Activated B cell treated with CpG ODN at 0.5 μM for 24 hours (primary cell): Measurements from ENCODE around the gene SH2D7. TPM values are rescaled to one million over a fixed set of nuclear protein-coding genes. Genes with fewer than 3 reads are reported as not detected.

Source experiments
- ATAC-seq: fragments of 200-7000 bp; cut with Tn5 transposase; one replicate; pipeline ENCODE4 v1.10.0; 2021; ENCODE audit warnings: low read depth, mild to moderate bottlenecking, moderate library complexity
- CTCF ChIA-PET: fragments of 350-600 bp; sonication (Branson Sonifier 250); formaldehyde crosslinking; loops from one replicate; lab custom pipeline; 2021; ENCODE audit warnings: antibody characterized with exemption; lab: Charles Lee
- POLR2A ChIA-PET: fragments of 350-600 bp; sonication (Branson Sonifier 250); formaldehyde crosslinking; loops from one replicate; lab custom pipeline; 2021; ENCODE audit warnings: antibody characterized with exemption; lab: Charles Lee
- DNase-seq: peaks from one replicate; pipeline ENCODE4 v3.0.0; 2022
- H3K27ac Mint-ChIP-seq: one replicate; pipeline ENCODE4 v1.8.0; 2020; ENCODE audit warnings: mixed read lengths
- H3K27me3 Mint-ChIP-seq: one replicate; pipeline ENCODE4 v1.8.0; 2021; ENCODE audit warnings: mixed read lengths
- H3K36me3 Mint-ChIP-seq: one replicate; pipeline ENCODE4 v1.8.0; 2021; ENCODE audit warnings: low read depth, mixed read lengths
- H3K4me1 Mint-ChIP-seq: one replicate; pipeline ENCODE4 v1.8.0; 2021; ENCODE audit warnings: mixed read lengths
- H3K4me3 Mint-ChIP-seq: one replicate; pipeline ENCODE4 v1.8.0; 2020; ENCODE audit warnings: mild to moderate bottlenecking, mixed read lengths
- H3K9me3 Mint-ChIP-seq: one replicate; pipeline ENCODE4 v1.8.0; 2020; ENCODE audit warnings: mixed read lengths
- intact Hi-C: fragments of 100-400 bp; cut with micrococcal nuclease; formaldehyde crosslinking; loops from one replicate; pipeline ENCODE4 v1.15.1; 2024
- total RNA-seq: library from RNA; stranded (reverse); gene quantifications from 2 replicates; pipeline ENCODE4 v1.2.3, GENCODE V29; 2022
- TF ChIP-seq, protein P1 (sequence below): fragments of 200-600 bp; IDR thresholded peaks from one replicate; pipeline ENCODE4 v1.8.0; 2022; ENCODE audit warnings: antibody characterized with exemption, mild to moderate bottlenecking

SH2D7 gene
- total RNA-seq, 1 donor from 2014 or later, result not detected

DNA sequence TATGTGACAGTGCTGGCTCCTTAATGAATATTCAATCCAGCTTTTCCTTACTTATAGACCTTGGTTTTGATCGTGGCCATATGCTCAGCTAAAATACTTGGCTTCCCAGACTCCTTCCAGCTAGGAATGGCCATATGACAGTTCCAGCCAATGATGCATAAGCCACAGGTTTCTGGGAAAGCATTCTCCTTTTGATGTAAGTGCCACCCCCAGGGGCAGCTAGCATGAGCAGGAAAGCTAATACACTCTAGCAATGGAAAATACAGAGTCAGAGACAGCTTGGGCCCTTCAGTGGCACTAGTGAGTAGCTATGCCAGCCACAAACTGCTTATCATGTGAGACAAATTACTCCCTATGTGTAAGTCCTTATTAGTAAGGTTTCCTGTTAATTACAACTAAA, 41.5 kb upstream of the SH2D7 start:
- Mint-ChIP-seq H3K4me3 (no peak overlapping the region), H3K27ac (no peak overlapping the region), H3K9me3 (no peaks in the 10 kb centered on the region), H3K4me1 (peaks cover 61% of the 10 kb centered on the region), H3K36me3 (peaks cover 20% of the 10 kb centered on the region), H3K27me3 (no peaks in the 10 kb centered on the region)
- ChIA-PET POLR2A (interaction anchor here (0.6 kb wide), 1 partner anchor 19 kb away, joined by 5 read pairs; no protein-coding TSS in a partner anchor), CTCF (interaction anchor here (0.7 to 1.5 kb wide), 3 partner anchors 18 to 189 kb away, joined by 3 to 5 read pairs (median 3); no protein-coding TSS in a partner anchor)
- TF ChIP-seq, protein P1, sequence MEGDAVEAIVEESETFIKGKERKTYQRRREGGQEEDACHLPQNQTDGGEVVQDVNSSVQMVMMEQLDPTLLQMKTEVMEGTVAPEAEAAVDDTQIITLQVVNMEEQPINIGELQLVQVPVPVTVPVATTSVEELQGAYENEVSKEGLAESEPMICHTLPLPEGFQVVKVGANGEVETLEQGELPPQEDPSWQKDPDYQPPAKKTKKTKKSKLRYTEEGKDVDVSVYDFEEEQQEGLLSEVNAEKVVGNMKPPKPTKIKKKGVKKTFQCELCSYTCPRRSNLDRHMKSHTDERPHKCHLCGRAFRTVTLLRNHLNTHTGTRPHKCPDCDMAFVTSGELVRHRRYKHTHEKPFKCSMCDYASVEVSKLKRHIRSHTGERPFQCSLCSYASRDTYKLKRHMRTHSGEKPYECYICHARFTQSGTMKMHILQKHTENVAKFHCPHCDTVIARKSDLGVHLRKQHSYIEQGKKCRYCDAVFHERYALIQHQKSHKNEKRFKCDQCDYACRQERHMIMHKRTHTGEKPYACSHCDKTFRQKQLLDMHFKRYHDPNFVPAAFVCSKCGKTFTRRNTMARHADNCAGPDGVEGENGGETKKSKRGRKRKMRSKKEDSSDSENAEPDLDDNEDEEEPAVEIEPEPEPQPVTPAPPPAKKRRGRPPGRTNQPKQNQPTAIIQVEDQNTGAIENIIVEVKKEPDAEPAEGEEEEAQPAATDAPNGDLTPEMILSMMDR, result no peak
- intact Hi-C loops, result loop anchor here (5.0 kb wide), 2 partner anchors 34 to 36 kb away; no protein-coding TSS in a partner anchor
- no peak for ATAC-seq
- DNase-seq, result no peak

DNA sequence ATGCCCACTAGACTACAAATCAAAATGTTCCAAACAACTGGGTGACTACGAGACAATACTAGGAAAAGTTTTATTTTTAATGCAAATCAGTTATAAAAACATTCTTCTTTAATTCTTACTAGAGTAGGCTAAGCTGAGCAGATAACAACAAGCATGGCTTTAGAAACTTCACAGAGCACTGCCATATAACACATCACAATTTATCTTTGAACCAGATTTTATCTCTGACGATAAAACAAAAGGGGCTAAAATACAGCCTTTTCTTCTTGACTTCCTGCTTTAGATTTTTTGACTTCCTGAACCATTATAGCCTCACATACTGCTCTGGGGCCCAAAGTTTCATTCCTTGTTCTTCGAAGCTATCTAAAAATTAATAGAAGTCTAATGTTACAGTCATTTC, 40.8 kb upstream of the SH2D7 start:
- no peak overlapping the region for H3K4me3 Mint-ChIP-seq
- ATAC-seq (no peak), DNase-seq (no peak)
- CTCF ChIA-PET, result interaction anchor here (0.8 to 1.5 kb wide), 3 partner anchors 57 to 189 kb away, joined by 3 to 5 read pairs (median 5); no protein-coding TSS in a partner anchor
- peaks cover 68% of the 10 kb centered on the region for H3K4me1 Mint-ChIP-seq
- POLR2A ChIA-PET, result interaction anchor here (0.6 to 1.3 kb wide), 2 partner anchors 16 to 19 kb away, joined by 5 read pairs; no protein-coding TSS in a partner anchor
- no peaks in the 10 kb centered on the region for H3K9me3 Mint-ChIP-seq
- peaks cover 20% of the 10 kb centered on the region for H3K36me3 Mint-ChIP-seq
- H3K27ac Mint-ChIP-seq, result no peak overlapping the region
- intact Hi-C loops, result loop anchor here (5.0 kb wide), 2 partner anchors 34 to 36 kb away; no protein-coding TSS in a partner anchor
- TF ChIP-seq, protein P1, result no peak
- no peaks in the 10 kb centered on the region for H3K27me3 Mint-ChIP-seq

DNA sequence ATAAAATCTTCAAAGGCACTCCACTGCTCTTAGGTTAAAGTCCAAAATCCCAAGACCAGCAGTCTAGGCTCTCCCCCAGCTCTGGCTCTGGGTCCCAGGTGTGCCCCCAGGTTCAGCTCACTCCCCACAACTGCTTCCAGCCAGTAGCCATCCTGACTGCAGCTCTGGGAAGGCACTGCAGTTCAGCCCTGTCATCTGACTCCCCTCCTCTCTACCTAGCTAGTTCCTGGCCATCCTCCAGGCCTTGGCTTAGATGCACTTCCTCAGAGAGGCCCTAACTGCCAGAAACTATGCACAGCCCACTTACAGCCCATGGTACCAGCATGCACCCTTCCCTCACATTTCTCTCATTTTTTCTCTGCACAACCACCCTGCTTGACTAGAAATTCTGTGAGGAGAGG, 40.4 kb upstream of the SH2D7 start:
- ATAC-seq, result no peak
- no peak overlapping the region for H3K4me3 Mint-ChIP-seq

DNA sequence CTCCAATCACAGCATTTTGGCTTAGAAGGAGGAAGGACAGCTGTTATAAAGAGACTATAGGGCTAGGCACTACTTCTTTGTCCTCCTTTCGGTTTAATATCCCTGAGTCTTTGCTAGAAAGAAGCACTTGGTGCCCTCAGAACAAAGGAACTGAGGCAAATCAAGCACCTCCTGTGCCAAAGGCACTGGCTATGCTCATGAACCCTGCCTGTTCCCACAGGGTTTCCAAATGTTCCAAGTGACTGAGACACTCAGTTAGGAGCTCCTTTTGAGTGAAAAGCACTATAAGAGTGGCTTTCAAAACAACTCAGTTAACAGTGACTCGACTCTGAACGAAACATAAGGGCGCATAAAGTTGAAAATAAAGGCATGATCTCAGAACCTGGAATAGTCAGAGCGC, 39.8 kb upstream of the SH2D7 start:
- no peak for ATAC-seq
- Mint-ChIP-seq H3K27me3 (no peaks in the 10 kb centered on the region), H3K4me3 (no peak overlapping the region), H3K4me1 (peaks cover 68% of the 10 kb centered on the region), H3K36me3 (peaks cover 17% of the 10 kb centered on the region), H3K27ac (no peak overlapping the region), H3K9me3 (no peaks in the 10 kb centered on the region)
- CTCF ChIA-PET, result interaction anchor here (1.3 kb wide), 1 partner anchor 56 kb away, joined by 5 read pairs; no protein-coding TSS in a partner anchor
- no peak for DNase-seq
- POLR2A ChIA-PET, result interaction anchor here (1.3 kb wide), 1 partner anchor 15 kb away, joined by 5 read pairs; no protein-coding TSS in a partner anchor
- intact Hi-C loops, result loop anchor here (5.0 kb wide), 2 partner anchors 35 kb away; no protein-coding TSS in a partner anchor
- TF ChIP-seq, protein P1, result no peak

More for the DNA sequence above, 40.4 kb upstream of the SH2D7 start:
- Mint-ChIP-seq H3K27me3 (no peaks in the 10 kb centered on the region), H3K36me3 (peaks cover 18% of the 10 kb centered on the region), H3K4me1 (peaks cover 68% of the 10 kb centered on the region), H3K27ac (no peak overlapping the region), H3K9me3 (no peaks in the 10 kb centered on the region)
- ChIA-PET CTCF (interaction anchor here (1.3 kb wide), 1 partner anchor 56 kb away, joined by 5 read pairs; no protein-coding TSS in a partner anchor), POLR2A (interaction anchor here (1.3 kb wide), 1 partner anchor 16 kb away, joined by 5 read pairs; no protein-coding TSS in a partner anchor)
- DNase-seq, result no peak
- TF ChIP-seq, protein P1, result no peak
- intact Hi-C loops, result loop anchor here (5.0 kb wide), 2 partner anchors 35 kb away; no protein-coding TSS in a partner anchor

DNA sequence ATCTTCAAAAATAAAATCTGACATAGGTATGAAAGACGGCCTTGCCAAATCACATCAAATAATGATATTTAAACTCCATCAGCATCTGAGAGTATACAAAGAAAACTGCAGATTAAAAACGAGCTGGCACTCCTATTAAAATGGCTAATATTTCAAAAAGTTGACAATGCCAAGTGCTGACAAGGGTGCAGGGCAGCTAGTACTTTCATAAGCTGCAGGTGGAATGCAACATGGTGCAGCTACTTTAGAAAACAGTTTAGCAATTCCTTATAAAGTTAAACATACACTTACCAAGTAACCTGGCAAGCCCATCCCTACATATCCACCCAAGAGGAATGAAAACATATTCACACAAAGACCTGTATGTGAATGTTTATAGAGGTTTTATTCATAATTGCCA, 37.8 kb upstream of the SH2D7 start:
- H3K27ac Mint-ChIP-seq, result no peak overlapping the region
- DNase-seq (no peak), ATAC-seq (no peak)
- peaks cover 15% of the 10 kb centered on the region for H3K36me3 Mint-ChIP-seq
- TF ChIP-seq, protein P1, result no peak
- H3K27me3 Mint-ChIP-seq, result no peaks in the 10 kb centered on the region
- H3K4me1 Mint-ChIP-seq, result peaks cover 79% of the 10 kb centered on the region
- intact Hi-C loops, result loop anchor here (5.0 kb wide), 2 partner anchors 33 to 37 kb away; no protein-coding TSS in a partner anchor
- ChIA-PET CTCF (interaction anchor here (0.6 kb wide), 1 partner anchor 36 kb away, joined by 3 read pairs; no protein-coding TSS in a partner anchor), POLR2A (no interaction called here)
- no peaks in the 10 kb centered on the region for H3K9me3 Mint-ChIP-seq
- no peak overlapping the region for H3K4me3 Mint-ChIP-seq
